Glomerular visceral epithelial cell (primary cell): ENCODE data around the gene C7orf57.

Source experiments
- DNase-seq: peaks from one replicate; pipeline ENCODE4 v3.0.0-alpha.2; 2016; ENCODE audit errors: extremely low spot score

Gene C7orf57

DNA sequence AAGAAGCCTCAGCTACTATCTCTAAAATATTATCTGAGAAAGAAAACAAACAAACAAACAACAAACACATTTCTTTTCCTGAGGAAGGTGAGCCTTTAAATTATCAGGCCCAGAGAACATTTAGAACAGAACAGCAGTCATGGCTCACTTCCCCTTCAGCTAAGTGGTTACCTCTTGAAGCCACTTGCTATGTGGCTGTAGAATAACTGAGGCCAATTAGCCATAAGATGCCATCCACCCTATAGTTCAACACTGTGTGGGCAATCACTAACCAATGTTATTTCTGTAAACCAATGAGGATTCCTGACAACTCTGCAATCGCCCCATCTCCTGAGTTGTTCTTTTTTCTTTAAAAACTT, 50.1 kb downstream of the C7orf57 start:
- peak; percentile 38 for DNase-seq

DNA sequence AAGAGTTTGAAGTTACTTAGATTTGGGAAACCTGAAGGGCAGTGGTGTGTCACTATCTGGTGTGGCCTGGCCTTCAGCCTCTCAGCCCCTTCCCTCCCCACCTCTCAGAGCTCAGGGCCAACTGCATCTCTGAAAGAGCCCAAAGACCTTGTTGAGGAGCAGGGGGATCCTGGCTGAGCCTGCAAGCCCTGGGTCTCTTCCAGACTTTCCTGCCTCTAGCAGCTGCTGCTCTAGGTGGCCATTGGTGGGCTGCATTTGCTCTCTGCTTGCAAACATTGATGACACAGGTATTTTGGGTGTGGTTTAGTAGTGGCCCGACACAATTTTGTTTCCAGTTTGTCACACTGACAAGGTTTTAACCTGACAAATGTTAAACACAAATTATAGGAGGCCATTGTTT, 50.6 kb downstream of the C7orf57 start:
- DNase-seq = no peak

DNA sequence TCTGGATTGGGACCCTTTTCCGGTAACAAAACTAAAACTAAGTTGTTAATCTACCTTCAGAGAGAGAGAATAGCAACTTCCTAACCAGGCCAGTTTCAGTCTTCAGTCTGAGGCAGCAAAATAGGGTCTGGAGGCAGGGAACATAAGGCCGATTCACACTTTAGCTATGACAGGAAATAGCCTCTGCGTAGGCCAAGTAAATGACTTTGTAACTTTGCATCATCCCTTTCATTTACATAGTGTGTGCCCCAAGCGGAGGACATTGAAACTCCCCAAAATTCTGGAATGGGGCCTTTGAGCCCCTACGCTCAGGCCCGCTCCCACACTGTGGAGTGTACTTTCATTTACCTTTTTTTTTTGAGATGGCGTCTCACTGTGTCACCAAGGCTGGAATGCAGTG, 52.0 kb downstream of the C7orf57 start:
- no peak for DNase-seq

DNA sequence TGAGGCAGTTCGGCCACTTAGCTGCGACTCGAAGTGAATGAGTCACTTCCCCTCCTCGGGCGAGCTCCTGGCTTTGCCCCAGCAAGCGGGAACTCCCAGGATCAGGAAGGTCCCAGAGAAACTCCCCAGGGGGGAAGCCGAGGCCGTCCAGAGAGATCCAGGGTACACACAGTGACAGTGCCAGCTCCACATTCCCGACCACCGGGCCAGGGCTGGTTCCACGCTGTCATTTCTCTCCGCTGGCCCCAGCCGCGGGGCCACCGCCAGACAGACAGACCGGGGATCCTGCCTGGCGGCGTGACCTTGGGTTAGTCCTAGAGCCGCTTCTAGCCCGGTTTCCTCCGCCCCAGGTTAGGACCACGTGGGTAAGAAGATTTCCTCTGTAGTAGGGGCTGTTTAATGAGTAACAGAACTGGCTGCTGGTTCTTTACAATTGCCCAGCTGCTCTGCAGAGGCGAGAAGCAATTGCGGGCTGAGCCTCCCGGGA, 53.3 kb downstream of the C7orf57 start:
- peak; percentile 98 for DNase-seq

DNA sequence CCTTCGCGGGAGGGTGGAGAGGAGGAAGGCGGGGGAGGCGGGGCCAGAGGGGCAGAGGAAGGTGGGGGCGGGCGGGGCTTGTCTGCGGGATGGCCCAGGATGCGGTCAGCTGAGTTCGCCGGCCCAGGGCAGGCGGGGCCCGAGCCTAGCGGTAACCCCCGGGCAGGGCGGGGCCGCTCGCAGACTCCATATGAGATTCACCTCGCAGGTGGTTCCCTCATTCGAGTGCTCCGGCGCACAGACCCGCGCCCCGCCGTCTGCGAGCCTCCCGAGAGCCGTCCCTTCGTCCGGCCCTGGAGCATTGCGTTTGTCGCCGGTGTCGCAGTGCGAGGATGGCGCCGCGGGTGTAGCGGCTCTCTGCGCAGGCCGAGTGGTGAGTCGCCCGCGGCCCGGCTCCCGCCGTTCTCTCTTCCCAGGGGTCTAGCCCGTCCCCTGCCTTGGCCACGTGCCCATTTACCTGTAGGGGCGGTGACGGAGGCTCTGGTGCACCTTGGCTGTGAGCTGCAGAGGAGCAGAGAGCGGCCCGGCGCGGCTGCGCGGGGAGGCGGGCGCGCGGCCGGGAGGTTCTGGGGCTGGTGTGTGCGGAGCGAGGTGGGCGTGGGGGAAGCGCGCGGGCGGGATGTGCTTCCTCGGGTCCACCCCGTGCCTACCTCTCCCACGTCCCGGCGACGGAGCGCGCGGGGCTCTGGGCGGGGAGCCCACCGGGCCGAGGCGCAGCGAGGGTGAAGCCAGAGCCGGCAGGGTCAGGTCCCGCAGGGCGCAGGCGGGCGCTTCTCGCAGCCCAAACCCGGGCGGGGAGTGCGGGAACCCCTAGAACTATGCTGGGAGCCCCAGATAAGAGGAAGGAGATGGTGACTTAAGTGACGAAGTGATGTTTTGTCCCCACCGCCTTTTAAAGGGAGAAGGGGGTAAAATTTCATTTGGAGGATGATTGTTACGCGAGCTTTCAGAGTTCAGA, 54.0 kb downstream of the C7orf57 start, which contains the start of gene UPP1:
TSS of gene UPP1 (plus strand) at position 220 of the 958 bp plus-strand sequence. CDS start 5,519 bp downstream, outside the sequence.
- DNase-seq = peak; percentile 45

DNA sequence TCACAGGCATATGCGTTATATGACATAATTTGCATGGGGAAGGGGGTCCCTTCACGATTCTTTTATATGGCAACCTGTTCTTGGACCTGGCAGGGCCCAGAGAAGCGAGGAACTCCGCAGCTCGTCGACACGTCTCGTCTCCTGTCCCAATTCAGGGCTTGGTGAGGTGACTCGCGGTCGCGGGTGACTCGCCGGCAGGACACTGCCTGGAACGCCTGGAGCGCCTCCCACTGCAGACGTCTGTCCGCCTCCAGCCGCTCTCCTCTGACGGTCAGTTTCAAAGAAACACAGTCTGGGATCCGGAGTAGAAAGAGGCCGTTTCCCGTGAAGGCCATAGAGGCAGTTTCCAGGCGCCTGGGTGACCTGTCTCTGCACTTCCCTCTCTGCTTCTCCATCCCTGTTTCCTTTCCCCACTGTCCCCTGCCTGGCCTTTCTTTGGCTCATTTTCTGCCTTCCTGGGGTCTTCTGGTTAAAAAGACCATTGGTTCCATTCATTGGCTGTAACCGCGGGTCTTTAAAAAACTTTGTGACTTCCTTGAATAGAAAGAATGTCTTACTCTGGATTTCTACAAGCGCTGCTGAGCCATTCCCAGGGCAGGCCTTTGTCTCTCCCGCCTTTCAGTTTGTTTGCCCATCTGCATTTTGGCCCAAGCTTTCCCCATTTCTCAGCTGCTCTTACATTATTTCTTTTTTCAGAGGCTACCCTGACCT, 54.9 kb downstream of the C7orf57 start:
- peak; percentile 47 for DNase-seq

DNA sequence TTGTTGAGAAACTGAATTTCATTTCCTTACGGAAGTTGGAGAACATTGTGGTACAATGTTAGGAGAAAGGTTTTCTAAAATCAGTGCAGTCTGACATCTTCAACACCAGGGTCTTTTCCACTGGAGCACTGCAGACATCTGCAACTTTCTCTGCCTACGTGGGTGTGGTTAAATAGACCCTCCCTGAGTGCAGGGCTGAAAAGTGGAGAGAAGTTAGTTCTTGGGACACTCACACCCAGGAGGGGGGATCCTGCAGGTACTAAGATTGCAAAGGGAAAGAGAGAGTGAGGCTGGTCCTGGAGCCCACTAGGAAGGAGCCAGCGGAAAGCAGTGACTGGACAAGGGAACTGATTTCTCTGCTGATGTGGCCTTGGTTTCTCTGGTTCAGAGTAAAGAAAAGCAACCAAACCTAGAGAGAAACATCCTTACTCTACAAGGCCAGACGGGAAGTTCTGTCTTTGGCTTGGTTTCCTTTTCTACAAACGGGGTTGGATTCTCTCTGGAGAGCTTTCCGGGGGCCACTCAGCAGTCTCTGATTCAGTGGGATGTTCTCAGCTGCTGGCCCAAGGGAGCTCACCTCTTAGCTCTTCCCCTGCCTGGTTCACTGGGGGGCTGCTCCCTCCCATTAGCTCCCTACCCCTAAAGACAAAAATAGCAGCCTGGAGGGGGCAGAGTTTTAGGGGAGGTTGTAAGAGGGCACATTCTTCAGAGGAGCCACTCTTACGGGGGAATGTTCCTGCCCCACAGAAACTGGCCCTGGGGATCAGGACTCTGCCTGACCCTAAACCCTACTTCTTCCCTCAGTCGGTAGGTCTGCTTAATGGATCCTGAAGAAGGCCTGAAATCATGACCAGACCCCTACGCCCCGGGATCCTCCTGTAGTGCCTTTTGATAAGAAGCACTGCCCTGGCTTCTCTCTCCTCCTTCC, 56.4 kb downstream of the C7orf57 start:
- DNase-seq = no peak

DNA sequence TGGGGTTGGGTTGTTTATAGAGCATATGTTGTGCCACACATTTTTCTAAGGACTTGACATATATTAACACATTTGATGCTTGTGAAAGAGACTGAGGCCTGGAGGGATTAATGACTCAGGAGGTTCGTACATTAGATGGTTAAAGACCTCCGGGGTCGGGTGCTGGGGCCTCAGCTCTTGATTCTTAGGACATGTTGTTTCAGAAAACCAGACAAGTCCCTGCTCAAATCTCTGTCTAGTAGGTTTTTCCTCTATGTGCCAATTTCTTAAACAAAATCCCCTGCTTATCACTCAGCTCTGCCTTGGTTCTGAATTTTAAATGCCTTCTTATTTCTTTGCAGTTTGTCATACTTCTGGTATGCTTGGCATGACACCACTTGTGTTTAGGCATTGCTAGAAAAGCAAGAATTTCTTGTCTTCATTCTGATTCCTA, 59.5 kb downstream of the C7orf57 start:
- DNase-seq = no peak

DNA sequence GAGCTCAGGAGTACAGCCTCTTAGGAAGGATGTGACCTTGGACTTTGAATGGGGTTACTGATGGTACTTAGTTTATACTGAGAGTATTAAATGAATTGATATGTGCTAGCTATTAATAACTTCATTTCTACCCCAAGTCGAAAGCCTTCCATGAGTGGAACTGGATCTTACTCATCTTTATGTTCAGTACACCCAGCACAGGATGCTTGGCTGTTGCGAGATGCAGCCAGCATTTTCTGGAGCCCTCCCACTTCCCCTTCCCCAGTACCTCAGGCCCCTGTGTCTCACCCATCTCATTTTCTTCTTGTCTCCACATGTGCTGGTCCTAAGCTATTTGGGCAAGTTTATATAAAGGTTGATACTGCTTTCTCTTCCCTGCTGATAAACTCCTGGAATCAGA, 60.9 kb downstream of the C7orf57 start:
- DNase-seq = no peak

DNA sequence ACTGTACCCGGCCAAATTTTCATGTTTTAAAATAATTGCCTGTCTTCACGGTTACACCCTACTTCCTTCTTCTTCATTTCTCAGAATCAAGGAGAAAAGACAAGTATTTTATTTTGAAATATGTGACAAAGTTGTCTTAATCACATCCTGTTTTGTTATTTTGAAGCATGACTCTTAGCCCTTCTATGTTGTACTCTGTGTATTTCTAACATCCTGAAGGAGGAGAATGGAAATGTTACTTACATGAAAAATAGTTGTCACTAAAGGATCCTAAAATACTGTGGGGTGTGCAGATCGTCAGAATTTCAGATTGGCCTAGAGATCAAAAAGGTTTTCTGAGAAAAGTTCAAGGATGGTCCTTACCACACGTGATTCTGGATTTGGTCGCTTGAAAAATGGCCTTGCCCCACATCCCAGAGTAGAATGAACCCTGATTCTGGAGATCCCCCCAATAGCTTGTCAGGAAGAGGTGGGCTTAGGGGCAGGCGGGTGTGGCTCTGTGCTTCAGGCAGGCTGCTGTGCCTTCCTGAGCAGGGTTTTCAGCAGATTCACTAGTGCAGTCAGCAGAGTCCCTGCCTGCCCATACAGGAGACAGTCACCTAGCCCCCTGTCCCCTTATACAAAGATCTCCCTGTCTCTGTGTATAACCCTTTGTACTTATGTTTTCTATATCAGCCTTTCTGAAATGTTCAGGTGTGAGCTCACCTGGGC, 62.3 kb downstream of the C7orf57 start:
- no peak for DNase-seq

DNA sequence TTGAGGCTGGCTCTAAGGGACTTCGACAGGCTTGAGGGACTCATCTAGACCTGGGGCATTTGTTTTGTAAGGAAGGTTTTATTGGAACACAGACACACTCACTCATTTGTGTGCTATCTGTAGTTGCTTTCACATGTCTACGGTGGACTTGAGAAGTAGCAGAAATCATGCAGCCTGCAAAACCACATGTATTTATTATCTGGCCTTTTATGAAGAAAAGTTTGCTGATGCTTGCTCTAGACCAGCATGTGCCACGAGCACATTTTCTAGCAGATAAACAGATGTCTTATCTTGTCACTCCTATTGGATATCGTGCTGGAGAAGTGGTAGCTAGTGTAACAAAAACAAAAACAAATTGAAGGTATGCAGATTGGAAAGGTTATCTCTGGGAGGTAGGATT, 63.5 kb downstream of the C7orf57 start:
- DNase-seq = no peak

DNA sequence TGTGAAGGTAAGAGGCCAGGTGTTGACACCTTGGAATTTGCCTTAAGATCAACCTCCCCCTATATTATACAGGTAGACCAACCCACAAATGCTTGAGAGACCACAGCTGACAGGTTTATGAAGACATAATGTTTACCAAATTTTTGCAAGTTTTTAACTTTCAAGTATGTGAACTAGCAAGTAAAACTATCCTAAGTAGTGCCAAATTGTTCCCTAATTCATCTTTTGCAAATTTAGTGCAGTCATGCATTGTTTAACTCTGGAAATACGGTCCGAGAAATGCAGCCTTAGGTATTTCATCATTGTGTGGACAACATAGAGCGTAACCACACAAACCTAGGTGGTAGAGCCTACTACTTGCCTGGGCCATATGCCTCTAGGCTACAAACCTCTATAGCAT, 64.4 kb downstream of the C7orf57 start:
- no peak for DNase-seq

DNA sequence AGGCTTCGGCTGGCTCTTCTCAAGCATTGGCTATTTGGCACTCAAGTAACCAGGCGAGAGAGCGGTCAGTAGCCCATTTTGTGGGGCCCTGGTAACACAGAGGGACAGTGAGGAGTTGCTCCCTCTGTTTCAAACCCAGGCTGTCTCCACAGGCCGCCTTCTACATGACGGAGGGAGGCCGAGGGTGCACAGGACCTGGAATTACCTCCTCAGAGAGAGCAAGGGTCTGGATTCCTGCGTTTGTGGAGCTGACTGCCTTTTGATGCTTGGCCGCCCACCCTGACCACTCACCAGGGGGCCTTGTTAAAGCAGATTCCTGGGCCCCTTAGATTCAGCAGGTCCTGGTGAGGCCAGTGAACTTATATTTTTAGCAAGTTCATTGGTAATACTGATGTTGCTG, 66.0 kb downstream of the C7orf57 start:
- no peak for DNase-seq

DNA sequence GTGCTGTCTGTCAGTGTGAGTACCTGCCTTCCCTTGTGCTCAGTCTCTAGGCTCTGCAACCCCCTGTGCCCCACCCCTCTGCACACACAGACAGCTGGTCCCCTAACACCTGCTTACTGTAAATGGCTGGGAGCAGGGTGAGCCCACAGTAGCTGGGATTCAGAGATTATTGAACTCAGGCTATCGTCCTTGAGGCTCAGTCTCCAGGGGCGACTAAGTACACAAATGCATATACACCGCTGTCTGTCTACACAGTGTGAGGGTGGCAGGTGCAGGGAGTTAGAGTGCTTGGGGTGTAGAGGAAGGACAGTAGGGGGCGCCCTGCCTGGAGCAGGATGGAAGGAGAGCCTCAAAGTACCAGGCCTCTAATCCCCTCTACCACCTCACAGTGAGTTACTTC, 66.6 kb downstream of the C7orf57 start:
- no peak for DNase-seq

DNA sequence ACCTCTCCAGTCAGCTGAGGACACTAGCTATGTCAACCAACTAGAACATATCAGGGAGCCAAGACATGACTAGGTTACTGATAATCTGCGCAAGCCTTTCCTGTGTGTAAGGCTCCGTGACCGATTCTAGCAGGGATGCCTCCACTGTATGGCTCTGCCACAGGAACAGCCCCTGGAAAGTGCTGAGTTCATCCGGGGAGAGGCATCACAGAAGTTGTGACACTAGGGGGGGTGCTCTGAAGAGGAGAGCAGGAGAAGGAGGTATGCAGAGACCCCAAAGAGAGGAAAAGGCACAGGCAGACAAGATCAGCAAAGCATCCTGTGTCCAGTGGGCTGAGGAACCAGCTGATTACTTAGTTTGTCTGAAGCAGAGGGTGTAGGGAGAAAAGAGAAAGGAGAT, 67.2 kb downstream of the C7orf57 start:
- no peak for DNase-seq

DNA sequence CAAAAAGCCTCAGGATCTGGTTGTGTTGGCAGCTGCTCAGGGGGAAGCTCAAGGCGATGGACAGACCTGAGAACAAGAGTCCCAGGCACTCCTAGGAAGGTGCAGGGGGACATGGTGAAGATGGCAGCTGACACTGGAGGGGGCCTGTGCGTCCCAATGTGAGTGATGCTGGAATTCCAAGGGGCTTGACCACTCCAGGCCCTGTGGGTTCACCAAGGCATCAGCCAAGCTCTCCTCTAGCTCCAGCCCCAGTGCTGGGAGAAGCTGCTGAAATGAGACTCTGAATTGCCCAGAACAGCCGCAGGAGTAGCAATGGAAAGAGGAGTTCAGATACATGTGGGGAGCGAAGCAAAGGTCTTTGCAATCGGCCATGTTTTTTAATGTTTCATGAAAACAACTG, 69.7 kb downstream of the C7orf57 start:
- no peak for DNase-seq

DNA sequence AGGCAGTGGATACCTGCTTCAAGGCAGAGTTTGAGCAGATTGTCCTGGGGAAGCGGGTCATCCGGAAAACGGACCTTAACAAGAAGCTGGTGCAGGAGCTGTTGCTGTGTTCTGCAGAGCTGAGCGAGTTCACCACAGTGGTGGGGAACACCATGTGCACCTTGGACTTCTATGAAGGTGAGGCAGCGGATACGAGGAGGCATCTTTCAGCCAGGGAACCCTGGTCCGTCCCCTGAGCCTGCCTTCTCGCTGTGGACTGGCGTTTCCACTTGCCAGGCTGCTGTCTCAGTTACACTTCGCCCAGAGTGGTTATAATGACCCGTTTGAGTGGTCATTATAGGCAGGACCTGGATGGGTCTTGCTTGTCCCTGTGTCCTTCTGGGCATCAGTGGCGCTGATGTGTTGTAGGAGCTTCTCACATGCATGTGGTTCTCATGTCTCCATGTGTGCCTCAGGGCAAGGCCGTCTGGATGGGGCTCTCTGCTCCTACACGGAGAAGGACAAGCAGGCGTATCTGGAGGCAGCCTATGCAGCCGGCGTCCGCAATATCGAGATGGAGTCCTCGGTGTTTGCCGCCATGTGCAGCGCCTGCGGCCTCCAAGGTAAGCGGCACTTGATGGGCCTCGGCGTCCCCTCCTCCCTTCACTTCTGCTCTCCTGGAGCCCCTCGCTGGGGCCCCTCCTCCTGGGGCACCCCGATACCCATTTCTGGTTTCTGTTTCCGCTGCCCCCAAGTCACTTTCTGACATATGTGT, 71.7 kb downstream of the C7orf57 start:
- no peak for DNase-seq

DNA sequence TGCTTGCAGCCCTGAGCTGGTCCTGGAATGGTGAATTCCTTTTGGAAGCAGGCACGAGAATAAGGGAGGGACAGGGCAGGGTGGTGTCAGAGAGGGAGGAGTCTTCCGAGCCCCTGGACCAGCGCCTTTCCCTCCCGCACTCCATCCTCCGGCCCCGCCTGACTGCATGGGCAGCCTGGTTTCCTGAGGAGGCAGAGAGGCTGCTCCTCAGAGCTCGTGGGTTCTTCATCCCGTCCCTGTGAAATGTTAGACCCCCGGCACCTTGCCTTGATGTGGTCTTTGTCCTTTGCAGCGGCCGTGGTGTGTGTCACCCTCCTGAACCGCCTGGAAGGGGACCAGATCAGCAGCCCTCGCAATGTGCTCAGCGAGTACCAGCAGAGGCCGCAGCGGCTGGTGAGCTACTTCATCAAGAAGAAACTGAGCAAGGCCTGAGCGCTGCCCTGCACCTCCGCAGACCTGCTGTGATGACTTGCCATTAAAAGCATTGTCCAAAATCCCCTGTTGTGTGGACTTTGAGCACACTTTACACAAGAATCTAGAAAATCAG, 72.7 kb downstream of the C7orf57 start:
- DNase-seq = no peak

DNA sequence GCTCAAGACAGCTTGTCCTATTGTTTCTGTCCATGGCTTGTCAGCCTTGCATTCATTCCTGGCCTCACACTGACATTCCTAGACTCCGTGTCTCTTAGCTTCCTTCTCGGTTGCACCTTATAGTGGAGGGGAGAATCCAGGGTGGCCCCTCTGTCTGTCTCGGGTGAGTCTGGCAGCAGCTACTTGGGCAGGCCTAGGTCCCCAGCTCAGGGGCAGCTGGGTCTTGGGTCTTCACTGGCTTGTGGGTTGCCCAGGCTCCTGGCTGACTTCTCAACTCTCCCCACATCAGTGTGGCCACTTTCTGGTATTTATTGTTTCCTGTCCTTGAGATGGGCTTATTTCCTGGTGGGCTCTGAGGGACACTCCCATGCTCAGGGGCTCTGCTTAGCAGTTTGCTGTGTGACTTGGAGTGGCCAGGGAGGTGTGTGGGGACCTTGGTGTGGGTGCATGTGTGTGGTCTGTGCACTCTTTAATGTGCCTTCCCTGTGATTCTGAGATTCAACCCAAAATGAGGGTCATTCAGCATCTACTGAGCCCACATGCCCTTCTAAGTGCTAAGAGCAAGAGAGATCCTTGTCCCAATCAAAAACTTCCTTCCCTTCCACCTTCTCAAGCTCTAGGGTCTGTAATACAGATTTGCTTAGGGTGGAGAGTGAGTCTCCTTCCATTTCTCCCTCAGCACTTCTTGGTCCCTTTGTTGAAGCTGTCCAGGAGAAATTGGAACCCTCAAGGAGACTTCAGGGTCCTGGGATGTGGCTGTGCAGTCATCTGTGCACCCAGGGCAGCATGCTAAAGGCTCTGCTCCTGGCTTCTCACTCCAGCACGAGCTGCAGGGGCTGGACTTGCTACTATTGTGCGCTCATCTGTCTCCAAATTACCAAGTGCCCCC, 73.9 kb downstream of the C7orf57 start:
- DNase-seq = no peak
